ENCODE results near the gene HELZ. TPM values are rescaled to one million over a fixed set of nuclear protein-coding genes. Genes with fewer than 3 reads are reported as not detected.

HELZ gene
- polyA plus RNA-seq, 1 of the 3 experiments (the other 2 are of a cell fraction): 4.3 TPM

GRCh38 chr17:67157732-67158639 is 87.0 kb downstream of the HELZ start:
- no peak overlapping the region for H3K9ac ChIP-seq
- POLR2A ChIA-PET: interaction anchor here (0.5 to 2.7 kb wide), 13 partner anchors 39 to 432 kb away, joined by 3 to 13 read pairs (median 3); no protein-coding TSS in a partner anchor
- H2AFZ ChIP-seq (ENCODE audit: low read depth): no peak overlapping the region
- H3K9me3 ChIP-seq: no peaks in the 10 kb centered on the region
- peaks cover 25% of the 10 kb centered on the region for H3F3A ChIP-seq (replicated peaks; ENCODE audit: insufficient read depth)
- TF ChIP-seq RAD21 (IDR thresholded peaks at IDR 0.05; ENCODE audit: low read length) (peak; percentile 100), NFIC (IDR thresholded peaks at IDR 0.05; ENCODE audit: borderline replicate concordance) (no peak), EP300 (IDR thresholded peaks at IDR 0.05; ENCODE audit: borderline replicate concordance in 1 of 2, low read depth in 1 of 2, low read length in 1 of 2) (peak in 1 of 2 experiments; percentile 18; a peak in 1 of 4 replicates), RCOR1 (IDR thresholded peaks at IDR 0.05; ENCODE audit: low read length) (peak; percentile 80), SMC3 (IDR thresholded peaks at IDR 0.05; ENCODE audit: low read depth, low read length) (peak; percentile 89), RFX5 (IDR thresholded peaks at IDR 0.05; ENCODE audit: low read length) (no peak), CHD2 (IDR thresholded peaks at IDR 0.05; ENCODE audit: low read length, partially characterized antibody) (peak; percentile 61), FOXJ3 (CRISPR knock-in tag; IDR thresholded peaks at IDR 0.05) (no peak), MXI1 (IDR thresholded peaks at IDR 0.05; ENCODE audit: low read depth, low read length) (no peak), SIN3A (IDR thresholded peaks at IDR 0.05; ENCODE audit: borderline replicate concordance, low read depth, low read length) (no peak), TAF1 (IDR thresholded peaks at IDR 0.05; ENCODE audit: borderline replicate concordance, low read depth, low read length) (no peak)
- TF ChIP-seq, protein P1, sequence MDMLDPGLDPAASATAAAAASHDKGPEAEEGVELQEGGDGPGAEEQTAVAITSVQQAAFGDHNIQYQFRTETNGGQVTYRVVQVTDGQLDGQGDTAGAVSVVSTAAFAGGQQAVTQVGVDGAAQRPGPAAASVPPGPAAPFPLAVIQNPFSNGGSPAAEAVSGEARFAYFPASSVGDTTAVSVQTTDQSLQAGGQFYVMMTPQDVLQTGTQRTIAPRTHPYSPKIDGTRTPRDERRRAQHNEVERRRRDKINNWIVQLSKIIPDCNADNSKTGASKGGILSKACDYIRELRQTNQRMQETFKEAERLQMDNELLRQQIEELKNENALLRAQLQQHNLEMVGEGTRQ (IDR thresholded peaks at IDR 0.05; ENCODE audit: borderline replicate concordance, low read depth, low read length): no peak
- TF ChIP-seq, protein P2, sequence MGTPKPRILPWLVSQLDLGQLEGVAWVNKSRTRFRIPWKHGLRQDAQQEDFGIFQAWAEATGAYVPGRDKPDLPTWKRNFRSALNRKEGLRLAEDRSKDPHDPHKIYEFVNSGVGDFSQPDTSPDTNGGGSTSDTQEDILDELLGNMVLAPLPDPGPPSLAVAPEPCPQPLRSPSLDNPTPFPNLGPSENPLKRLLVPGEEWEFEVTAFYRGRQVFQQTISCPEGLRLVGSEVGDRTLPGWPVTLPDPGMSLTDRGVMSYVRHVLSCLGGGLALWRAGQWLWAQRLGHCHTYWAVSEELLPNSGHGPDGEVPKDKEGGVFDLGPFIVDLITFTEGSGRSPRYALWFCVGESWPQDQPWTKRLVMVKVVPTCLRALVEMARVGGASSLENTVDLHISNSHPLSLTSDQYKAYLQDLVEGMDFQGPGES (IDR thresholded peaks at IDR 0.05; ENCODE audit: low read depth, low read length): no peak
- TF ChIP-seq, protein P3, sequence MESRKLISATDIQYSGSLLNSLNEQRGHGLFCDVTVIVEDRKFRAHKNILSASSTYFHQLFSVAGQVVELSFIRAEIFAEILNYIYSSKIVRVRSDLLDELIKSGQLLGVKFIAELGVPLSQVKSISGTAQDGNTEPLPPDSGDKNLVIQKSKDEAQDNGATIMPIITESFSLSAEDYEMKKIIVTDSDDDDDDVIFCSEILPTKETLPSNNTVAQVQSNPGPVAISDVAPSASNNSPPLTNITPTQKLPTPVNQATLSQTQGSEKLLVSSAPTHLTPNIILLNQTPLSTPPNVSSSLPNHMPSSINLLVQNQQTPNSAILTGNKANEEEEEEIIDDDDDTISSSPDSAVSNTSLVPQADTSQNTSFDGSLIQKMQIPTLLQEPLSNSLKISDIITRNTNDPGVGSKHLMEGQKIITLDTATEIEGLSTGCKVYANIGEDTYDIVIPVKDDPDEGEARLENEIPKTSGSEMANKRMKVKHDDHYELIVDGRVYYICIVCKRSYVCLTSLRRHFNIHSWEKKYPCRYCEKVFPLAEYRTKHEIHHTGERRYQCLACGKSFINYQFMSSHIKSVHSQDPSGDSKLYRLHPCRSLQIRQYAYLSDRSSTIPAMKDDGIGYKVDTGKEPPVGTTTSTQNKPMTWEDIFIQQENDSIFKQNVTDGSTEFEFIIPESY (IDR thresholded peaks at IDR 0.05; ENCODE audit: borderline replicate concordance, low read depth): no peak
- TF ChIP-seq, protein P4, sequence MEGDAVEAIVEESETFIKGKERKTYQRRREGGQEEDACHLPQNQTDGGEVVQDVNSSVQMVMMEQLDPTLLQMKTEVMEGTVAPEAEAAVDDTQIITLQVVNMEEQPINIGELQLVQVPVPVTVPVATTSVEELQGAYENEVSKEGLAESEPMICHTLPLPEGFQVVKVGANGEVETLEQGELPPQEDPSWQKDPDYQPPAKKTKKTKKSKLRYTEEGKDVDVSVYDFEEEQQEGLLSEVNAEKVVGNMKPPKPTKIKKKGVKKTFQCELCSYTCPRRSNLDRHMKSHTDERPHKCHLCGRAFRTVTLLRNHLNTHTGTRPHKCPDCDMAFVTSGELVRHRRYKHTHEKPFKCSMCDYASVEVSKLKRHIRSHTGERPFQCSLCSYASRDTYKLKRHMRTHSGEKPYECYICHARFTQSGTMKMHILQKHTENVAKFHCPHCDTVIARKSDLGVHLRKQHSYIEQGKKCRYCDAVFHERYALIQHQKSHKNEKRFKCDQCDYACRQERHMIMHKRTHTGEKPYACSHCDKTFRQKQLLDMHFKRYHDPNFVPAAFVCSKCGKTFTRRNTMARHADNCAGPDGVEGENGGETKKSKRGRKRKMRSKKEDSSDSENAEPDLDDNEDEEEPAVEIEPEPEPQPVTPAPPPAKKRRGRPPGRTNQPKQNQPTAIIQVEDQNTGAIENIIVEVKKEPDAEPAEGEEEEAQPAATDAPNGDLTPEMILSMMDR (IDR thresholded peaks at IDR 0.05): peak; percentile 76
- TF ChIP-seq, protein P5, sequence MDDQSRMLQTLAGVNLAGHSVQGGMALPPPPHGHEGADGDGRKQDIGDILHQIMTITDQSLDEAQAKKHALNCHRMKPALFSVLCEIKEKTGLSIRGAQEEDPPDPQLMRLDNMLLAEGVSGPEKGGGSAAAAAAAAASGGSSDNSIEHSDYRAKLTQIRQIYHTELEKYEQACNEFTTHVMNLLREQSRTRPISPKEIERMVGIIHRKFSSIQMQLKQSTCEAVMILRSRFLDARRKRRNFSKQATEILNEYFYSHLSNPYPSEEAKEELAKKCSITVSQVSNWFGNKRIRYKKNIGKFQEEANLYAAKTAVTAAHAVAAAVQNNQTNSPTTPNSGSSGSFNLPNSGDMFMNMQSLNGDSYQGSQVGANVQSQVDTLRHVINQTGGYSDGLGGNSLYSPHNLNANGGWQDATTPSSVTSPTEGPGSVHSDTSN (IDR thresholded peaks at IDR 0.05): peak; percentile 44; the same call in 1 of the 2 replicates
- peaks cover 5 to 34% of the 10 kb centered on the region in 2 experiments; a peak in 3 of 4 replicates for H3K4me1 ChIP-seq (ENCODE audit: control insufficient read depth in 1 of 2, insufficient read depth in 2 of 2, low read depth in 1 of 2, low read length in 1 of 2)
- CTCF ChIA-PET: interaction anchor here (0.5 to 9.1 kb wide), 95 partner anchors 9 to 961 kb away, joined by 3 to 77 read pairs (median 5); partner anchors contain the start of gene CACNG5
- H3K9me2 ChIP-seq: no peaks in the 10 kb centered on the region
- H3K4me2 ChIP-seq: no peak overlapping the region
- peak; percentile 75 for DNase-seq
- H4K20me1 ChIP-seq (ENCODE audit: insufficient read depth): no peaks in the 10 kb centered on the region
- no peaks in the 10 kb centered on the region for H3K27me3 ChIP-seq (ENCODE audit: insufficient read depth)
- H3K27ac ChIP-seq (ENCODE audit: low read depth in 2 of 2, low read length in 1 of 2): peak overlapping the region; percentile 47 to 97; a peak in 3 of 4 replicates
- H3K36me3 ChIP-seq (replicated peaks in 1 of 2; ENCODE audit: control insufficient read depth in 1 of 2, insufficient read depth in 2 of 2, low read length in 1 of 2): peaks cover 36 to 48% of the 10 kb centered on the region in 2 experiments
- no peak overlapping the region for H3K4me3 ChIP-seq (ENCODE audit: low read depth in 2 of 2, low read length in 1 of 2)
- 0 out of 2 replicates have a peak, but pooled peaks cover 7% of the 10 kb centered on the region for H3K79me2 ChIP-seq (ENCODE audit: insufficient read depth)
